ENCODE measurements around the gene NBAS. TPM values are rescaled to one million over a fixed set of nuclear protein-coding genes. Genes with fewer than 3 reads are reported as not detected.

The NBAS gene
- total and polyA plus RNA-seq, 7 experiments from 2014 or later = 18.6 to 41.6 (median 32.7) TPM

GRCh38 chr2:15293262-15293937, 267.7 kb downstream of the NBAS start:
- H3K4me1 ChIP-seq (ENCODE audit: control insufficient read depth in 2 of 2, insufficient read depth in 2 of 2, low read length in 2 of 2) = no peaks in the 10 kb centered on the region
- Mint-ChIP-seq H3K4me1 (peaks cover 0 to 5% (median under 1%) of the 10 kb centered on the region in 7 donors), H3K4me3 (no peak overlapping the region), H3K9me3 (peaks cover 0 to 2% (median 0%) of the 10 kb centered on the region in 11 donors), H3K27me3 (no peaks in the 10 kb centered on the region), H3K27ac (no peak overlapping the region), H3K36me3 (peaks cover 16 to 68% (median 49%) of the 10 kb centered on the region in 5 donors)
- no peak for ATAC-seq
- no peaks in the 10 kb centered on the region for H3K9me3 ChIP-seq (ENCODE audit: control insufficient read depth in 2 of 3, low read length in 3 of 3)
- H3K4me3 ChIP-seq (ENCODE audit: low read length) = no peak overlapping the region
- H3K36me3 ChIP-seq (ENCODE audit: control insufficient read depth in 2 of 3, insufficient read depth in 3 of 3, low read length in 3 of 3) = peaks cover 0 to 28% (median 0%) of the 10 kb centered on the region in 3 experiments
- H3K27ac ChIP-seq (ENCODE audit: low read depth, low read length) = no peak overlapping the region
- CTCF ChIA-PET = no interaction called here
- intact Hi-C loops (cut with micrococcal nuclease) = no loop called here
- POLR2A ChIA-PET = no interaction called here
- no peak for DNase-seq
- H3K27me3 ChIP-seq (ENCODE audit: control insufficient read depth in 2 of 2, insufficient read depth in 2 of 2, low read length in 2 of 2) = no peaks in the 10 kb centered on the region

DNA sequence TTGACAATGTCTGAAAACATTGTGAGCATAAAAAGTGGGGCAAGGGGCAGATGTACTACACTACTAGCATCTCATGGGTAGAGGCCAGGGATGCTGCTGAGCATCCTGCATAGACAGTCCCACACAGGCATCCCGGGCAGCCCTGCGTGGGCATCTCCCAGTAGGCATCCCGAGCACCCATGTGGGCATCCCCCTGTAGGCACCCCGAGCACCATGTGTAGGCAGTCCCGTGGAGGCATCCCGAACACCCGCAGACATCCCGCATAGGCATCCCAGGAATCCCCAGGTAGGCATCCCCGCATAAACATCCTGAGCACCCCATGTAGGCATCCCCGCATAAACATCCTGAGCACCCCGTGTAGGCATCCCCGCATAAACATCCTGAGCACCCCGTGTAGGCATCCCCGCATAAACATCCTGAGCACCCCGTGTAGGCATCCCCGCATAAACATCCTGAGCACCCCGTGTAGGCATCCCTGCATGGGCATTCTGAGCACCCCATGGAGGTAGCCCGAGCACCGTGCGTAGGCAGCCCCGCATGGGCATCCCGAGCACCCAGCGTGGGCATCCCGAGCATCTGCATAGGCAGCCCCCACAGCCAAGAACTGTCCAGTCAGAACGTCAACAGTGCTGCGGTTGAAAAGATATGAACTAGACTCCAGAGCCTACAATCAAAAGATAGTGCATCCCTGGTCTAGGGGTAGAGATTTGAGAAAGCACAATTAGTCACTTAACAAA, 273.5 kb downstream of the NBAS start:
- DNase-seq (no peak), ATAC-seq (no peak)
- Mint-ChIP-seq H3K36me3 (peaks cover 21 to 75% (median 56%) of the 10 kb centered on the region in 5 donors), H3K9me3 (peaks cover 0 to 1% (median 0%) of the 10 kb centered on the region in 11 donors), H3K4me1 (peaks cover 0 to 3% (median 0%) of the 10 kb centered on the region in 7 donors), H3K27me3 (no peaks in the 10 kb centered on the region), H3K4me3 (no peak overlapping the region), H3K27ac (no peak overlapping the region)
- intact Hi-C loops (cut with micrococcal nuclease) = no loop called here
- Histone ChIP-seq H3K36me3 (ENCODE audit: control insufficient read depth in 2 of 3, insufficient read depth in 3 of 3, low read length in 3 of 3) (peaks cover 0 to 42% (median 2%) of the 10 kb centered on the region in 3 experiments), H3K4me1 (ENCODE audit: control insufficient read depth in 2 of 2, insufficient read depth in 2 of 2, low read length in 2 of 2) (no peaks in the 10 kb centered on the region), H3K4me3 (ENCODE audit: low read length) (no peak overlapping the region), H3K27ac (ENCODE audit: low read depth, low read length) (no peak overlapping the region), H3K9me3 (ENCODE audit: control insufficient read depth in 2 of 3, low read length in 3 of 3) (no peaks in the 10 kb centered on the region), H3K27me3 (ENCODE audit: control insufficient read depth in 2 of 2, insufficient read depth in 2 of 2, low read length in 2 of 2) (no peaks in the 10 kb centered on the region)
- POLR2A ChIA-PET = no interaction called here
- CTCF ChIA-PET = no interaction called here

DNA sequence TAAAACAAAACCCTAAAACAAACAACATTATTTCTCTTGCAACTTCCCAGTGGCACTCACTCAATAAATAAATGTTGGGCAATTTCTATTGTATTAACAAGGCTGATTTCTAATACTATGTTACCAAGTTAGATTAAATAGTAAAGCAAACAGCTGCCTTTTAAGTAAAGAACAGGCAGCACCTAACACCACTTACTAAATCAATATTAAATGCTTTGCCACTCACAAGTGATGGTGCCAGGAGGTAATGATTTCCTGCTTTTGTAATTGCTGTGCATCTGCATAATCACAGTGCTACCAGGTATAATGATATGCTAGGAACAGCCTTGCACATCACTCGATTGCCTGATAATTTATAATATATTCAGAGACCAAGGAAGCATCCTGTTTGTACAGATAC, 276.5 kb downstream of the NBAS start:
- DNase-seq (no peak), ATAC-seq (no peak)
- peaks cover 0 to 4% (median 0%) of the 10 kb centered on the region in 7 donors for H3K4me1 Mint-ChIP-seq
- Histone ChIP-seq H3K4me1 (ENCODE audit: control insufficient read depth in 2 of 2, insufficient read depth in 2 of 2, low read length in 2 of 2) (no peaks in the 10 kb centered on the region), H3K27me3 (ENCODE audit: control insufficient read depth in 2 of 2, insufficient read depth in 2 of 2, low read length in 2 of 2) (no peaks in the 10 kb centered on the region), H3K9me3 (ENCODE audit: control insufficient read depth in 2 of 3, low read length in 3 of 3) (no peaks in the 10 kb centered on the region), H3K4me3 (ENCODE audit: low read length) (no peak overlapping the region), H3K27ac (ENCODE audit: low read depth, low read length) (no peak overlapping the region), H3K36me3 (ENCODE audit: control insufficient read depth in 2 of 3, insufficient read depth in 3 of 3, low read length in 3 of 3) (peaks cover 0 to 35% (median 7%) of the 10 kb centered on the region in 3 experiments)
- no peak overlapping the region for H3K4me3 Mint-ChIP-seq
- ChIA-PET CTCF (no interaction called here), POLR2A (no interaction called here)
- H3K9me3 Mint-ChIP-seq = peaks cover 0 to 1% (median 0%) of the 10 kb centered on the region in 11 donors
- H3K27ac Mint-ChIP-seq = no peak overlapping the region
- H3K27me3 Mint-ChIP-seq = no peaks in the 10 kb centered on the region
- intact Hi-C loops (cut with micrococcal nuclease) = no loop called here
- peaks cover 21 to 76% (median 61%) of the 10 kb centered on the region in 5 donors for H3K36me3 Mint-ChIP-seq

GRCh38 chr2:15281681-15282080, 279.5 kb downstream of the NBAS start:
- Histone ChIP-seq H3K4me1 (ENCODE audit: control insufficient read depth in 2 of 2, insufficient read depth in 2 of 2, low read length in 2 of 2) (no peaks in the 10 kb centered on the region), H3K27ac (ENCODE audit: low read depth, low read length) (no peak overlapping the region), H3K4me3 (ENCODE audit: low read length) (no peak overlapping the region), H3K9me3 (ENCODE audit: control insufficient read depth in 2 of 3, low read length in 3 of 3) (no peaks in the 10 kb centered on the region), H3K36me3 (ENCODE audit: control insufficient read depth in 2 of 3, insufficient read depth in 3 of 3, low read length in 3 of 3) (peaks cover 0 to 21% (median 7%) of the 10 kb centered on the region in 3 experiments), H3K27me3 (ENCODE audit: control insufficient read depth in 2 of 2, insufficient read depth in 2 of 2, low read length in 2 of 2) (no peaks in the 10 kb centered on the region)
- POLR2A ChIA-PET = no interaction called here
- no peak overlapping the region for H3K27ac Mint-ChIP-seq
- H3K36me3 Mint-ChIP-seq = peaks cover 16 to 85% (median 70%) of the 10 kb centered on the region in 5 donors
- no peak overlapping the region for H3K4me3 Mint-ChIP-seq
- peaks cover 0 to 7% (median 0%) of the 10 kb centered on the region in 7 donors for H3K4me1 Mint-ChIP-seq
- ATAC-seq (no peak), DNase-seq (no peak)
- H3K9me3 Mint-ChIP-seq = peaks cover 0 to 1% (median 0%) of the 10 kb centered on the region in 11 donors
- CTCF ChIA-PET = no interaction called here
- no peaks in the 10 kb centered on the region for H3K27me3 Mint-ChIP-seq
- intact Hi-C loops (cut with micrococcal nuclease) = no loop called here

DNA sequence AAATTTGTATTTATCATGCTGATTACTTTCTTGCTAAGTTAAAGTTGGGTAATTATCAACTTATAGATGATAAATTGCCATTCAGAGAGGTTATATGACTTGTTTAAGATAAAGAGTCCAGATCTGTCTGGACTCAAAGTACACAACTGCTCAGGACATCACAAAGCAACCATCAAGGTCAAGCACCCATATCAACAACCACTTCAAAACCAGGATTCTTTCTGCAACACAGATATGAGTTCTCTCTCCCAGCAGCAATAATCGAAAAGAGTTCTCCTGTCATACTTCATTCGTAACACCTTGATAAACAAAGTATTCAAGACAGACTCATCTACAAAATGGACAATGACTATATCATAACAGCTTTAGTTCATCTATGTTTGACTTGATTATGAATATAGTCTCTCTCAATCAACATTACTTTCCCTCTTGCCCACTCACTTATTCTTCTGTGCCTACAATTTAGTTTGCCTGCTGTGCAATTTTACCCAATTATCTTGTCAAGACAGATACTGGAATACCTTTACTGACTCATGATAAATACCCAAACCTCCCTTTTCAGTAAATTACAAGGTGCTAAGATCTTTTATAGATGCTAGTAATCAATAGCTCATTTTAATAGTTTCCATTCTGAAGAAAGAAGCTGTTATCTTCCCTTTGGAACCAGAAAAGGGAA, 281.8 kb downstream of the NBAS start:
- no peak overlapping the region for H3K4me3 ChIP-seq (ENCODE audit: low read length)
- no peaks in the 10 kb centered on the region for H3K9me3 ChIP-seq (ENCODE audit: control insufficient read depth in 2 of 3, low read length in 3 of 3)
- H3K4me1 Mint-ChIP-seq = peaks cover 0 to 7% (median 0%) of the 10 kb centered on the region in 7 donors
- H3K27ac Mint-ChIP-seq = no peak overlapping the region
- intact Hi-C loops (cut with micrococcal nuclease) = no loop called here
- H3K9me3 Mint-ChIP-seq = peaks cover 0 to 1% (median 0%) of the 10 kb centered on the region in 11 donors
- H3K27me3 ChIP-seq (ENCODE audit: control insufficient read depth in 2 of 2, insufficient read depth in 2 of 2, low read length in 2 of 2) = no peaks in the 10 kb centered on the region
- H3K4me3 Mint-ChIP-seq = no peak overlapping the region
- H3K36me3 ChIP-seq (ENCODE audit: control insufficient read depth in 2 of 3, insufficient read depth in 3 of 3, low read length in 3 of 3) = peaks cover 0 to 24% (median 7%) of the 10 kb centered on the region in 3 experiments
- no peaks in the 10 kb centered on the region for H3K4me1 ChIP-seq (ENCODE audit: control insufficient read depth in 2 of 2, insufficient read depth in 2 of 2, low read length in 2 of 2)
- peaks cover 9 to 83% (median 71%) of the 10 kb centered on the region in 5 donors for H3K36me3 Mint-ChIP-seq
- CTCF ChIA-PET = no interaction called here
- DNase-seq = no peak
- no peak overlapping the region for H3K27ac ChIP-seq (ENCODE audit: low read depth, low read length)
- ATAC-seq = no peak
- H3K27me3 Mint-ChIP-seq = no peaks in the 10 kb centered on the region
- POLR2A ChIA-PET = no interaction called here

DNA sequence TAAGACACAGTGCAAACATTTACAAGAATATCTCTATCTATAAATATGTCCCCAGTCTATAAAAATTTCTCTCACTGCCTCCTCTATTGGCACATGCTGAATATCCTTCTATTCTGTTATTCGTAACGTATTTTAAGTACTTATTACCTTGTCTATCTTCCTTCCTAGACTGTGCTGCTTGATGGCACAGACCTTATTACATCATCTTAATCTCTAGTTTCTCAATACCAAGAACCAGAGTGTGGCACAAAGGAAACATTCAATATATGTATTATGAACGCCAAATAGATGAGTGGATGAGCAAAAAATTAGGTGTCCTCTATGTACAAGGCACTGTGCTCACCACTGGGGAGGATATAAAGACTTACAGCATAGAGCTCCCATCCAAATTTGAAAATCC, 282.8 kb downstream of the NBAS start:
- ATAC-seq (no peak), DNase-seq (no peak)
- ChIA-PET CTCF (no interaction called here), POLR2A (no interaction called here)
- Histone ChIP-seq H3K36me3 (ENCODE audit: control insufficient read depth in 2 of 3, insufficient read depth in 3 of 3, low read length in 3 of 3) (peaks cover 0 to 26% (median 7%) of the 10 kb centered on the region in 3 experiments), H3K27ac (ENCODE audit: low read depth, low read length) (no peak overlapping the region), H3K27me3 (ENCODE audit: control insufficient read depth in 2 of 2, insufficient read depth in 2 of 2, low read length in 2 of 2) (no peaks in the 10 kb centered on the region), H3K4me1 (ENCODE audit: control insufficient read depth in 2 of 2, insufficient read depth in 2 of 2, low read length in 2 of 2) (no peaks in the 10 kb centered on the region), H3K4me3 (ENCODE audit: low read length) (no peak overlapping the region), H3K9me3 (ENCODE audit: control insufficient read depth in 2 of 3, low read length in 3 of 3) (no peaks in the 10 kb centered on the region)
- peak overlapping the region in 1 of 9 donors; percentile 16 for H3K27ac Mint-ChIP-seq
- H3K27me3 Mint-ChIP-seq = no peaks in the 10 kb centered on the region
- H3K4me3 Mint-ChIP-seq = no peak overlapping the region
- peaks cover 0 to under 1% (median 0%) of the 10 kb centered on the region in 11 donors for H3K9me3 Mint-ChIP-seq
- intact Hi-C loops (cut with micrococcal nuclease) = no loop called here
- peaks cover 9 to 80% (median 67%) of the 10 kb centered on the region in 5 donors for H3K36me3 Mint-ChIP-seq
- peaks cover 0 to 7% (median 0%) of the 10 kb centered on the region in 7 donors for H3K4me1 Mint-ChIP-seq
